ENCODE data around the gene USP20. TPM values are rescaled to one million over a fixed set of nuclear protein-coding genes. Genes with fewer than 3 reads are reported as not detected.
A peak's percentile ranks its signal among the peaks of the same experiment; 100 is the strongest.

The USP20 gene
- total RNA-seq, 2 donors from 2014 or later, result 16.0 to 21.9 TPM

- DNase-seq (no peak), ATAC-seq (no peak)
- intact Hi-C loops (cut with DNase I, micrococcal nuclease), result no loop called here
Observed at GRCh38 chr9:129816501-129817435, 18.5 kb upstream of the USP20 start.

- intact Hi-C loops (cut with DNase I, micrococcal nuclease), result no loop called here
- ATAC-seq (peak; percentile 45), DNase-seq (peak in 1 of 2 donors; percentile 30)
Observed at GRCh38 chr9:129822898-129823541, 12.2 kb upstream of the USP20 start.

GRCh38 chr9:129823542-129823934 lies 11.7 kb upstream of the USP20 start:
- no peak for DNase-seq
- intact Hi-C loops (cut with DNase I, micrococcal nuclease), result no loop called here

GRCh38 chr9:129823935-129824601 lies 11.2 kb upstream of the USP20 start, which contains the start of gene TOR1A:
Gene TOR1A (minus strand): TSS chr9:129824136. CDS start chr9:129824085, 51 bp downstream.
- intact Hi-C loops (cut with DNase I, micrococcal nuclease), result no loop called here
- ATAC-seq, result peak; percentile 94
- peak; percentile 94 to 97 for DNase-seq

More at GRCh38 chr9:129823542-129823934, 11.7 kb upstream of the USP20 start:
- peak; percentile 51 for ATAC-seq

- no peak for DNase-seq
Observed at GRCh38 chr9:129826344-129826743, 8.9 kb upstream of the USP20 start.

GRCh38 chr9:129826759-129827158 lies 8.5 kb upstream of the USP20 start:
- ATAC-seq (no peak), DNase-seq (no peak)
- intact Hi-C loops (cut with DNase I, micrococcal nuclease), result no loop called here

More at GRCh38 chr9:129826344-129826743, 8.9 kb upstream of the USP20 start:
- intact Hi-C loops (cut with DNase I, micrococcal nuclease), result no loop called here
- ATAC-seq, result no peak

GRCh38 chr9:129828051-129828450 lies 7.2 kb upstream of the USP20 start:
- ATAC-seq, result no peak
- intact Hi-C loops (cut with DNase I, micrococcal nuclease), result no loop called here
- DNase-seq, result no peak

- no peak for ATAC-seq
- no peak for DNase-seq
- intact Hi-C loops (cut with DNase I, micrococcal nuclease), result no loop called here
Observed at GRCh38 chr9:129828969-129829368, 6.3 kb upstream of the USP20 start.

GRCh38 chr9:129832982-129833381 lies 2.3 kb upstream of the USP20 start:
- DNase-seq (no peak), ATAC-seq (no peak)
- intact Hi-C loops (cut with DNase I, micrococcal nuclease), result no loop called here

GRCh38 chr9:129834489-129835127 lies 650 bp upstream of the USP20 start:
- intact Hi-C loops (cut with DNase I, micrococcal nuclease), result no loop called here
- peak in 1 of 2 donors; percentile 46 for DNase-seq
- ATAC-seq, result peak; percentile 29

GRCh38 chr9:129835860-129836223 lies 584 bp downstream of the USP20 start:
- ATAC-seq (no peak), DNase-seq (no peak)
- intact Hi-C loops (cut with DNase I, micrococcal nuclease), result no loop called here

GRCh38 chr9:129836311-129837007 lies 1.2 kb downstream of the USP20 start:
- DNase-seq (peak; percentile 36 to 54), ATAC-seq (no peak)
- intact Hi-C loops (cut with DNase I, micrococcal nuclease), result no loop called here

GRCh38 chr9:129838707-129839259 lies 3.5 kb downstream of the USP20 start:
- ATAC-seq (no peak), DNase-seq (no peak)
- intact Hi-C loops (cut with DNase I, micrococcal nuclease), result no loop called here

- DNase-seq, result no peak
- intact Hi-C loops (cut with DNase I, micrococcal nuclease), result no loop called here
- ATAC-seq, result no peak
Observed at GRCh38 chr9:129839324-129840023, 4.2 kb downstream of the USP20 start.

GRCh38 chr9:129840034-129840433 lies 4.8 kb downstream of the USP20 start:
- ATAC-seq (no peak), DNase-seq (no peak)
- intact Hi-C loops (cut with DNase I, micrococcal nuclease), result no loop called here

GRCh38 chr9:129841071-129841470 lies 5.8 kb downstream of the USP20 start:
- intact Hi-C loops (cut with DNase I, micrococcal nuclease), result no loop called here
- ATAC-seq (no peak), DNase-seq (no peak)

- no peak for DNase-seq
- ATAC-seq, result no peak
- intact Hi-C loops (cut with DNase I, micrococcal nuclease), result no loop called here
Observed at GRCh38 chr9:129845373-129845772, 10.1 kb downstream of the USP20 start.

All from left colon (tissue), 2 donors.